IMR-90 (cell line): Measurements from ENCODE around the gene GPR32. TPM values are rescaled to one million over a fixed set of nuclear protein-coding genes. Genes with fewer than 3 reads are reported as not detected.

ENCODE experiments used
- ATAC-seq: fragments of 200-7000 bp; cut with Tn5 transposase; 2 replicates; pipeline ENCODE4 v1.9.1; 2020; ENCODE audit warnings: low read depth, mild to moderate bottlenecking, moderate library complexity
- BruUV-seq: library from RNA; stranded (reverse); fragments of 400-500 nt; replicated peaks from 2 replicates; lab custom pipeline; 2021; lab: Mats Ljungman, UMichigan
- CTCF ChIA-PET: fragments of 300-600 bp; formaldehyde crosslinking; extraction: SDS; loops from one replicate; lab custom pipeline; 2021; ENCODE audit warnings: antibody characterized with exemption; lab: Yijun Ruan, JAX
- POLR2A ChIA-PET: fragments of 300-600 bp; sonication (Branson Sonifier 250); formaldehyde crosslinking; loops from one replicate; lab custom pipeline; 2022; ENCODE audit warnings: antibody characterized with exemption; ENCODE audit not compliant: unreplicated experiment; lab: Charles Lee
- DNase-seq: peaks from one replicate; pipeline ENCODE4 v3.0.0; 2013
- H2AFZ ChIP-seq: replicated peaks from 2 replicates; pipeline ENCODE3; 2013; ENCODE audit warnings: low read length, mild to moderate bottlenecking; ENCODE audit not compliant: poor library complexity
- H2AK5ac ChIP-seq: 2 replicates; pipeline ENCODE4 v1.6.1; 2013; ENCODE audit warnings: low read depth, low read length, inconsistent platforms
- H2AK9ac ChIP-seq: replicated peaks from 2 replicates; pipeline ENCODE3; 2013; ENCODE audit warnings: mild to moderate bottlenecking, low read depth, low read length, moderate library complexity; ENCODE audit not compliant: poor library complexity
- H2BK120ac ChIP-seq: 2 replicates; pipeline ENCODE4 v1.6.1; 2013; ENCODE audit warnings: low read depth, low read length, inconsistent platforms
- H2BK15ac ChIP-seq: 3 replicates; pipeline ENCODE4 v1.6.1; 2013; ENCODE audit warnings: low read depth, low read length, inconsistent platforms
- H2BK20ac ChIP-seq: 2 replicates; pipeline ENCODE4 v1.6.1; 2013; ENCODE audit warnings: low read depth, mild to moderate bottlenecking, inconsistent platforms, low read length, moderate library complexity
- H2BK5ac ChIP-seq: 2 replicates; pipeline ENCODE4 v1.6.1; 2013; ENCODE audit warnings: mild to moderate bottlenecking, low read depth, low read length, inconsistent platforms; ENCODE audit not compliant: poor library complexity, severe bottlenecking
- H3K14ac ChIP-seq: replicated peaks from 2 replicates; pipeline ENCODE4 v1.6.1; 2013; ENCODE audit warnings: low read depth, low read length, inconsistent platforms
- H3K18ac ChIP-seq: 2 replicates; pipeline ENCODE4 v1.6.1; 2013; ENCODE audit warnings: low read depth, low read length, control low read depth
- H3K23ac ChIP-seq: 2 replicates; pipeline ENCODE4 v1.6.1; 2013; ENCODE audit warnings: low read depth, low read length, inconsistent platforms
- H3K27ac ChIP-seq: 2 replicates; pipeline ENCODE4 v1.5.1; 2013; ENCODE audit warnings: mild to moderate bottlenecking, control low read depth, low read length; ENCODE audit not compliant: insufficient read depth
- H3K27me3 ChIP-seq: 2 replicates; pipeline ENCODE4 v1.6.1; 2013; ENCODE audit warnings: low read length; ENCODE audit not compliant: control insufficient read depth, insufficient read depth
- H3K36me3 ChIP-seq: 2 replicates; pipeline ENCODE4 v1.6.1; 2013; ENCODE audit warnings: low read length, mixed read lengths; ENCODE audit not compliant: control insufficient read depth, insufficient read depth
- H3K4ac ChIP-seq: 2 replicates; pipeline ENCODE4 v1.6.1; 2013; ENCODE audit warnings: low read depth, low read length, inconsistent platforms
- H3K4me1 ChIP-seq: 2 replicates; pipeline ENCODE4 v1.6.1; 2013; ENCODE audit warnings: low read length, mixed read lengths; ENCODE audit not compliant: control insufficient read depth, insufficient read depth
- H3K4me2 ChIP-seq: 2 replicates; pipeline ENCODE4 v1.6.1; 2013; ENCODE audit warnings: low read depth, mild to moderate bottlenecking, control low read depth, low read length, moderate library complexity
- H3K4me3 ChIP-seq: 2 replicates; pipeline ENCODE4 v1.5.1; 2013; ENCODE audit warnings: low read depth, mild to moderate bottlenecking, control low read depth, low read length, moderate library complexity; ENCODE audit not compliant: insufficient read depth
- H3K56ac ChIP-seq: 2 replicates; pipeline ENCODE4 v1.6.1; 2013; ENCODE audit warnings: low read length, inconsistent platforms; ENCODE audit not compliant: insufficient read depth; ENCODE audit errors: extremely low read depth
- H3K79me1 ChIP-seq, 2 experiments: 2 replicates each; pipeline ENCODE4 v1.6.1; 2013; ENCODE audit warnings: low read length in 2 of 2, inconsistent platforms in 1 of 2, low read depth in 1 of 2
- H3K9ac ChIP-seq: 2 replicates; pipeline ENCODE4 v1.6.1; 2013; ENCODE audit warnings: low read depth, low read length, control low read depth
- H3K9me1 ChIP-seq: 2 replicates; pipeline ENCODE4 v1.6.1; 2013; ENCODE audit warnings: low read length, inconsistent platforms; ENCODE audit not compliant: insufficient read depth
- H3K9me3 ChIP-seq: 2 replicates; pipeline ENCODE4 v1.6.1; 2013; ENCODE audit warnings: low read length; ENCODE audit not compliant: control insufficient read depth, insufficient read depth
- H4K20me1 ChIP-seq: 2 replicates; pipeline ENCODE4 v1.6.1; 2013; ENCODE audit warnings: low read length, inconsistent platforms; ENCODE audit not compliant: insufficient read depth
- H4K5ac ChIP-seq: 2 replicates; pipeline ENCODE4 v1.6.1; 2013; ENCODE audit warnings: mild to moderate bottlenecking, low read depth, low read length, control low read depth
- H4K8ac ChIP-seq, 2 experiments: 2 replicates each; pipeline ENCODE4 v1.6.1; 2013; ENCODE audit warnings: low read depth in 2 of 2, low read length in 2 of 2, control low read depth in 1 of 2, inconsistent platforms in 1 of 2
- H4K91ac ChIP-seq: 2 replicates; pipeline ENCODE4 v1.6.1; 2013; ENCODE audit warnings: low read depth, low read length, inconsistent platforms; ENCODE audit not compliant: insufficient read depth
- BHLHE40 ChIP-seq: fragments of 150-350 bp; IDR thresholded peaks from 2 replicates; pipeline ENCODE4 v1.6.1; 2016; ENCODE audit warnings: mild to moderate bottlenecking, low read depth, low read length
- CEBPB ChIP-seq: IDR thresholded peaks from 2 replicates; pipeline ENCODE4 v1.6.1; 2012; ENCODE audit warnings: low read depth, low read length, improper control_type of control experiment
- CHD1 ChIP-seq: IDR thresholded peaks from 2 replicates; pipeline ENCODE4 v1.6.1; 2012; ENCODE audit warnings: low read depth, low read length, improper control_type of control experiment
- CTCF ChIP-seq: conservative IDR thresholded peaks from 2 replicates; pipeline ENCODE4 v1.5.1; 2012; ENCODE audit warnings: mild to moderate bottlenecking, low read depth, low read length, improper control_type of control experiment
- ELK1 ChIP-seq: fragments of 150-350 bp; IDR thresholded peaks from 2 replicates; pipeline ENCODE4 v1.6.1; 2016; ENCODE audit warnings: low read depth, mild to moderate bottlenecking, low read length, moderate library complexity, borderline replicate concordance
- FOS ChIP-seq: fragments of 150-350 bp; IDR thresholded peaks from 2 replicates; pipeline ENCODE4 v1.6.1; 2016; ENCODE audit warnings: low read depth, low read length
- MAFK ChIP-seq: IDR thresholded peaks from 2 replicates; pipeline ENCODE4 v1.6.1; 2012; ENCODE audit warnings: low read depth, low read length, improper control_type of control experiment
- MAZ ChIP-seq: IDR thresholded peaks from 2 replicates; pipeline ENCODE4 v1.6.1; 2012; ENCODE audit warnings: low read depth, mild to moderate bottlenecking, low read length, improper control_type of control experiment, moderate library complexity, borderline replicate concordance
- MXI1 ChIP-seq: IDR thresholded peaks from 2 replicates; pipeline ENCODE4 v1.6.1; 2012; ENCODE audit warnings: low read depth, mild to moderate bottlenecking, low read length, moderate library complexity, borderline replicate concordance
- NFE2L2 ChIP-seq: fragments of 150-350 bp; IDR thresholded peaks from 2 replicates; pipeline ENCODE4 v1.6.1; 2016; ENCODE audit warnings: low read depth, mild to moderate bottlenecking, low read length
- POLR2A ChIP-seq: IDR thresholded peaks from 2 replicates; pipeline ENCODE4 v1.6.1; 2012; ENCODE audit warnings: mild to moderate bottlenecking, low read depth, low read length
- RCOR1 ChIP-seq: IDR thresholded peaks from 2 replicates; pipeline ENCODE4 v1.6.1; 2012; ENCODE audit warnings: mild to moderate bottlenecking, low read length, improper control_type of control experiment; ENCODE audit not compliant: insufficient replicate concordance
- RFX5 ChIP-seq: IDR thresholded peaks from 2 replicates; pipeline ENCODE4 v1.8.0; 2012; ENCODE audit warnings: low read depth, mild to moderate bottlenecking, low read length, moderate library complexity
- SMC3 ChIP-seq: fragments of 150-350 bp; IDR thresholded peaks from 2 replicates; pipeline ENCODE4 v1.6.1; 2016; ENCODE audit warnings: low read depth, mild to moderate bottlenecking, antibody characterized with exemption, low read length, moderate library complexity
- USF2 ChIP-seq: fragments of 150-350 bp; IDR thresholded peaks from 2 replicates; pipeline ENCODE4 v1.6.1; 2017; ENCODE audit warnings: mild to moderate bottlenecking, antibody characterized with exemption, low read length, low read depth
- WGBS, 2 experiments: methylation state at CpG; one replicate each; pipeline versions ENCODE4 v1.1.5 to v1.1.7; 2013; ENCODE audit warnings: missing lambda C conversion rate in 2 of 2; ENCODE audit not compliant: insufficient read length in 1 of 2; ENCODE audit errors: extremely low coverage in 2 of 2; 5-methylcytosine and 5-hydroxymethylcytosine counted together
- dilution Hi-C: fragments of 300-500 bp; cut with HindIII; formaldehyde crosslinking; loops from one replicate; pipeline ENCODE4 v1.14.3; 2018; ENCODE audit warnings: low sequenced_read_pairs; ENCODE audit not compliant: unreplicated experiment
- in situ Hi-C: fragments of 300-500 bp; cut with MboI; formaldehyde crosslinking; loops from 3 replicates; pipeline ENCODE4 v1.14.3; 2019; ENCODE audit warnings: low sequenced_read_pairs, inconsistent platforms, mixed read lengths
- intact Hi-C: fragments of 100-400 bp; cut with micrococcal nuclease; formaldehyde crosslinking; loops from 2 replicates; pipeline ENCODE4 v1.10.0; 2022
- polyA plus RNA-seq, 3 experiments: library from polyadenylated mRNA; depleted of rRNA; stranded (reverse); fragments of >200 nt; gene quantifications; 2 replicates each; pipeline ENCODE4 v1.2.3, GENCODE V29; 2012; ENCODE audit warnings: low replicate concordance in 1 of 3
- total RNA-seq: library from RNA; depleted of rRNA; stranded (reverse); fragments of >200 nt; gene quantifications from 2 replicates; pipeline ENCODE4 v1.2.3, GENCODE V29; 2012

The GPR32 gene
- total and polyA plus RNA-seq, 2 of the 4 experiments (the other 2 are of a cell fraction) = not detected

GRCh38 chr19:50739132-50739913 is 30.9 kb upstream of the GPR32 start:
- no peak overlapping the region for H2BK15ac ChIP-seq
- H3K4me1 ChIP-seq = no peaks in the 10 kb centered on the region
- no peak overlapping the region for H4K8ac ChIP-seq
- no peaks in the 10 kb centered on the region for H3K36me3 ChIP-seq
- no peak overlapping the region for H4K91ac ChIP-seq
- no peaks in the 10 kb centered on the region for H3K9me1 ChIP-seq
- no peaks in the 10 kb centered on the region for H4K20me1 ChIP-seq
- H3K27me3 ChIP-seq = peaks cover 22% of the 10 kb centered on the region
- no TSS peak for BruUV-seq
- no peak overlapping the region for H3K27ac ChIP-seq
- no peaks in the 10 kb centered on the region for H3K9me3 ChIP-seq
- H3K18ac ChIP-seq = no peak overlapping the region
- no peak overlapping the region for H3K14ac ChIP-seq
- intact Hi-C loops (no loop called here), dilution Hi-C loops (no loop called here), in situ Hi-C loops (no loop called here)
- H3K79me1 ChIP-seq = no peaks in the 10 kb centered on the region
- H3K23ac ChIP-seq = no peak overlapping the region
- H3K4me3 ChIP-seq = no peak overlapping the region
- POLR2A ChIA-PET = no interaction called here
- ATAC-seq = no peak
- no peak overlapping the region for H2BK120ac ChIP-seq
- H3K56ac ChIP-seq = no peak overlapping the region
- H2AFZ ChIP-seq = no peak overlapping the region
- H3K9ac ChIP-seq = no peak overlapping the region
- CTCF ChIA-PET = interaction anchor here (1.4 kb wide), 1 partner anchor 15 kb away, joined by 3 read pairs; no protein-coding TSS in a partner anchor
- no peak overlapping the region for H3K4me2 ChIP-seq
- no peak overlapping the region for H2AK9ac ChIP-seq
- H3K4ac ChIP-seq = no peak overlapping the region
- no peak overlapping the region for H2BK5ac ChIP-seq
- H4K5ac ChIP-seq = no peak overlapping the region
- H2AK5ac ChIP-seq = no peak overlapping the region
- no peak overlapping the region for H2BK20ac ChIP-seq
- 68% methylated on average over 10 of the region's 23 CpGs; no CpG with 5 or more reads in 1 of the 2 experiments for WGBS, 2 experiments
- no peak for DNase-seq
- no peak for TF ChIP-seq MAFK
- no peak for TF ChIP-seq RFX5
- TF ChIP-seq ELK1 = no peak
- no peak for TF ChIP-seq CEBPB
- no peak for TF ChIP-seq USF2
- TF ChIP-seq FOS = no peak
- TF ChIP-seq POLR2A = no peak
- TF ChIP-seq MAZ = no peak
- TF ChIP-seq SMC3 = no peak
- TF ChIP-seq CHD1 = no peak
- TF ChIP-seq CTCF = no peak
- no peak for TF ChIP-seq MXI1
- TF ChIP-seq NFE2L2 = no peak
- no peak for TF ChIP-seq RCOR1
- no peak for TF ChIP-seq BHLHE40
